BE2C (cell line): ENCODE results near the gene ABLIM3.
A peak's percentile ranks its signal among the peaks of the same experiment; 100 is the strongest.

ENCODE experiments used
- DNase-seq: peaks from one replicate; pipeline ENCODE4 v3.0.0-alpha.2; 2020
- H3K27me3 ChIP-seq: fragments of 250-450 bp; sonication (Bioruptor Pico); 2 replicates; pipeline ENCODE4 v1.5.1; 2020; ENCODE audit warnings: mild to moderate bottlenecking
- H3K36me3 ChIP-seq: fragments of 250-450 bp; sonication (Bioruptor Pico); 2 replicates; pipeline ENCODE4 v1.5.1; 2020; ENCODE audit warnings: mild to moderate bottlenecking
- H3K4me1 ChIP-seq: fragments of 250-450 bp; sonication (Bioruptor Pico); 2 replicates; pipeline ENCODE4 v1.5.1; 2020
- H3K4me3 ChIP-seq: 2 replicates; pipeline ENCODE4 v1.5.1; 2011; ENCODE audit warnings: low read depth, low read length
- H3K9me3 ChIP-seq: fragments of 250-450 bp; sonication (Bioruptor Pico); 2 replicates; pipeline ENCODE4 v1.5.1; 2020
- CTCF ChIP-seq: IDR thresholded peaks from 2 replicates; pipeline ENCODE4 v1.5.1; 2012; ENCODE audit warnings: mild to moderate bottlenecking, low read depth, low read length

ABLIM3 gene

DNA sequence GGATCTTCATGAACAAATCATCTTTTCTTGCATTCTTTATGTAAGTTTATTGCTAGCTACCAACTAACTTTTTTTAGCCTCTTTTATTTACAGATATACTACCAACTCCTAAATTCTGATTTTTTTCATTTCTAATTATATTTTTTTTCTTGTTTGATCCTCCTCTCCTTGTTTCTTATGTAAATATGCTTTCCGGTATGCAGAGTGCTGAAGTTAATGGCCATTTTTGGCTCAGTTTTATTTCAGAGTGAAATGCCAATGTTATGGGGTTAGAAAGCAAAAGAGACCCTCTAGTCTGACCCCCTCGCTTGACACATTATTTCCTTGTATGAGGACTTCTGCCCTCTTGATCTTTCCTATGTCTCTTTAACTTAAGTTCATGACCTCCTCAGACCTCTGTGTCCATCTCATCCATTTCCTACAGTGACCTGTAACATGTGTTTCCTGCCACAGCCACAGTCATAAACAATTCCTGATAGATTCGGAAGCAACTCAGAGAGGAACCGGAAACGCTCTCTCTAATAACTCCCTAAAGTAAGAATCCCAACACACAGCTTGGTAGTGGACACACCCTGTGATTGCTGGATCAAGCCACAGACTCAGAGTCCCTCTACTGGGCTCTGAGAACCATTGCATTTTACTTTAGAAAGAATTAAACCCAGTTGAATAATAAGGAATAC lies 87.5 kb downstream of the ABLIM3 start:
- DNase-seq, result no peak
- Histone ChIP-seq H3K36me3 (no peaks in the 10 kb centered on the region), H3K4me3 (no peak overlapping the region), H3K4me1 (no peaks in the 10 kb centered on the region), H3K9me3 (no peaks in the 10 kb centered on the region), H3K27me3 (no peaks in the 10 kb centered on the region)
- peak; percentile 65 for TF ChIP-seq CTCF

DNA sequence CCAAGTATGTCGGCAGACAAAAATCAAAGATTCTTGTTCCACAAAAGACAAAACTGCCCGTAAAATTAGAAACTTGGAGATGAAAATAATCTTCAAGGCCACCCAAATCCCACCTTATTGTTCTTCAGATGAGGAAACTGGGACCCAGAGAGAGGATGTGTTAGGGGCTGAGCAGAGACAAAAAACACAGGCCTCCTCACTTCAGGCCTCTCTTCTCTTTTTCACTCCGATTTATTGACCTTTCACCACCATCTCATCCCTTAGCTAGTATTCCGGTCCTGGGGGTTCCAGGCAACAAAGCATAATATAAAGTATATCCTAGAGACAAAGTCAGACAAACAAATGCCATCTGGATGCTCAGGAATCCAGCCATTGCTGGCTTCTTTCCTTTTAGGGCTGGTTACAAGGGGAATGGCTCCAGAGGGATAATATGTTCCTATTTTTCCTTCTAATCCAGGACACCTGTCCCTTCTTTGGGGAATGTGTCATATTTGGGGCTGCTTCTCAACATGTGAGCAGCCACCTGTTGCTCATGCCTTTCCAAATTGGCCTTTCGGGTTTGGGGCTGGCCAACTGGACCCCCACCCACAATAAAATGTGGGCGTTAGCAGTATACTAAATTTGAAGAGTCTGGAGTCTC lies 88.1 kb downstream of the ABLIM3 start:
- no peaks in the 10 kb centered on the region for H3K27me3 ChIP-seq
- no peak for TF ChIP-seq CTCF
- no peak overlapping the region for H3K4me3 ChIP-seq
- no peaks in the 10 kb centered on the region for H3K4me1 ChIP-seq
- H3K9me3 ChIP-seq, result no peaks in the 10 kb centered on the region
- H3K36me3 ChIP-seq, result no peaks in the 10 kb centered on the region
- no peak for DNase-seq

DNA sequence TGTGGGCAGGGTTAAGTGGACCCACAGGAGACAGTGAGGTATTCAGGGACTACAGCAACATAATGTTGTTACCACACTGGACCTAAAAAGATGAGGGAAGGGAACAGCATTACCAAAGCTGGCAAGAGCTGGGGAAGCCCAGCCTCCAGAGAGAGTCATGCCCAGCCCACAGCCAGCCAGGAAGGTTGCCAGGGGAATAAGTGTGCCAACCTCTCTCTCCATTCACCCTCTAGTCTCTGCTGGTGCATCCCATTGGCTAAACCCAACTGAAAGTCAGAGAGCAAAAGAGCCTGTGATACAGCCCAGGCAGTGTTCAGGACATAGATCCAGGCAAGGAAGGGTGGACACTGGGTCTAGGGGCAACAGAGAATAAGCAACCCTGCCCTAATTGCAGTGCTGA lies 94.5 kb downstream of the ABLIM3 start:
- Histone ChIP-seq H3K36me3 (no peaks in the 10 kb centered on the region), H3K27me3 (no peaks in the 10 kb centered on the region; the same call in 1 of the 2 replicates), H3K4me1 (no peaks in the 10 kb centered on the region), H3K9me3 (no peaks in the 10 kb centered on the region), H3K4me3 (no peak overlapping the region)
- no peak for TF ChIP-seq CTCF
- no peak for DNase-seq

- Histone ChIP-seq H3K36me3 (no peaks in the 10 kb centered on the region), H3K9me3 (no peaks in the 10 kb centered on the region), H3K27me3 (no peaks in the 10 kb centered on the region; the same call in 1 of the 2 replicates), H3K4me1 (no peaks in the 10 kb centered on the region), H3K4me3 (no peak overlapping the region)
- no peak for DNase-seq
- TF ChIP-seq CTCF, result peak; percentile 32; the same call in 1 of the 2 replicates
These were observed 96.4 kb downstream of the ABLIM3 start for GRCh38 chr5:149237662-149238061.

DNA sequence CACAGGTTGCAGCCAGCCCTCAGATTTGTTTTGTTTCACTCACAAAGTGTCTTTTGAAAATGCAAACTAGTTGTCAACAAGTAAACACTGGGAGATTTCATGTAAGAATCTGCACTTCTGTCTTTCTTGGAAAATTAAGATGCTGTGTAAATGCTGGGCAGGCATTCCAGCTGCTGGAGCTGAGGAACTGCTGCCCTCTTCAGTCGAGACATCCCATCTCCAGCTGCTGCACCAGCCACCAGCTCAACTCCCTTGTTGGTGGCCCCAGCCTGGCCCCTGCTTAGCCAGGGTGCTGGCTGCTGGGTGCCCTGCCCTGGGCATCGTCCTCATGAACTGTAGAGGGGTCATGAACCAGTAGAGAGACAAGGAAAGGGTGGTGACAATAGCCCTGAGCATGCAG lies 97.2 kb downstream of the ABLIM3 start:
- Histone ChIP-seq H3K4me3 (no peak overlapping the region), H3K36me3 (no peaks in the 10 kb centered on the region), H3K9me3 (no peaks in the 10 kb centered on the region), H3K27me3 (no peaks in the 10 kb centered on the region; the same call in 1 of the 2 replicates), H3K4me1 (no peaks in the 10 kb centered on the region)
- 0 out of 2 replicates have a peak, but pooled peaks have one; percentile 17 for TF ChIP-seq CTCF
- DNase-seq, result no peak

DNA sequence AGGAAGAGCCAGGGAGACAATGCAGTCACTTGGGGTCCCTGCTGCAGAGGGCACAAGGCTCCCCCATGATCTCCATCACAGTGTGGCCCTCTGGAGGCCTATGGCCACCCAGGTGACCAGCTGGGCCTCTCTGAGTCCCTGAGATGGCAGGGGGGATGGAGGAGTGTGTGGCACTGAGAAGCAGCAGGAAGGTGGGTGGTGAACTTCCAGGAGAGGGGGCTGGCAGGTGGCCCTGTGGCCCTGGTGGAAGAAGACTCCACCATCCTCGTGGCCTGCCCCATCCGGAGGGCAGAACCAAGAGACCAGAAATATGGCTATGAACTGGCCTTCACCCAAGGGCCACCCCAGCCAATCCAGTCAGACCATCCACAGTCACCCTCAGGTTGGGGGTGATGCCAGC lies 98.6 kb downstream of the ABLIM3 start:
- Histone ChIP-seq H3K4me3 (no peak overlapping the region), H3K36me3 (no peaks in the 10 kb centered on the region), H3K4me1 (no peaks in the 10 kb centered on the region), H3K27me3 (no peaks in the 10 kb centered on the region; the same call in none of the 2 replicates), H3K9me3 (no peaks in the 10 kb centered on the region)
- TF ChIP-seq CTCF, result no peak
- no peak for DNase-seq
